SU-DHL-6 (cell line): ENCODE results near the gene TMC1.

Experiments used
- H2AFZ ChIP-seq: fragments of 200-600 bp; sonication (generic); 2 replicates; pipeline ENCODE4 v1.6.1; 2014; ENCODE audit warnings: low read depth, mild to moderate bottlenecking, moderate library complexity, mixed read lengths, antibody characterized with exemption, low read length; ENCODE audit not compliant: severe bottlenecking
- H3F3A ChIP-seq: fragments of 200-600 bp; shearing (Covaris generic); 2 replicates; pipeline ENCODE4 v1.6.0; 2016; ENCODE audit warnings: antibody characterized with exemption, mild to moderate bottlenecking; ENCODE audit not compliant: insufficient read depth
- H3K27ac ChIP-seq: fragments of 200-600 bp; sonication (generic); 2 replicates; pipeline ENCODE4 v1.5.1; 2016; ENCODE audit warnings: low read depth, mild to moderate bottlenecking, low read length, moderate library complexity, mixed read lengths
- H3K27me3 ChIP-seq: fragments of 200-600 bp; sonication (generic), shearing (Covaris generic); 2 replicates; pipeline ENCODE4 v1.6.0; 2014; ENCODE audit warnings: mild to moderate bottlenecking, low read length
- H3K36me3 ChIP-seq: fragments of 200-600 bp; sonication (generic); 2 replicates; pipeline ENCODE4 v1.6.1; 2014; ENCODE audit warnings: mild to moderate bottlenecking, low read length, mixed read lengths
- H3K4me2 ChIP-seq: fragments of 300-600, 200-600 bp; shearing (Covaris generic), sonication (generic); 2 replicates; pipeline ENCODE4 v1.6.0; 2014; ENCODE audit warnings: low read length, low read depth, mild to moderate bottlenecking; ENCODE audit not compliant: poor library complexity, severe bottlenecking
- H3K4me3 ChIP-seq: fragments of 200-600 bp; sonication (generic); 2 replicates; pipeline ENCODE4 v1.5.1; 2014; ENCODE audit warnings: antibody characterized with exemption, low read length, mild to moderate bottlenecking, mixed read lengths; ENCODE audit not compliant: insufficient read depth, poor library complexity, severe bottlenecking
- H3K79me2 ChIP-seq: fragments of 200-600 bp; sonication (generic); 2 replicates; pipeline ENCODE4 v1.6.1; 2014; ENCODE audit warnings: mild to moderate bottlenecking, low read length, moderate library complexity; ENCODE audit not compliant: insufficient read depth
- H3K9ac ChIP-seq: fragments of 200-600 bp; sonication (generic); 2 replicates; pipeline ENCODE4 v1.7.0; 2014; ENCODE audit warnings: mild to moderate bottlenecking, low read length
- H3K9me2 ChIP-seq: fragments of 200-600 bp; sonication (generic); replicated peaks from 2 replicates; pipeline ENCODE4 v1.6.1; 2014; ENCODE audit warnings: low read length; ENCODE audit not compliant: insufficient read depth
- H3K9me3 ChIP-seq: fragments of 200-600 bp; sonication (generic); 2 replicates; pipeline ENCODE4 v1.6.1; 2014; ENCODE audit warnings: low read length, mixed read lengths; ENCODE audit not compliant: insufficient read depth
- H4K20me1 ChIP-seq: fragments of 200-600 bp; sonication (generic); 2 replicates; pipeline ENCODE4 v1.6.1; 2014; ENCODE audit warnings: low read depth, mild to moderate bottlenecking, antibody characterized with exemption, low read length, moderate library complexity, mixed read lengths
- EZH2phosphoT487 ChIP-seq: fragments of 200-600 bp; sonication (generic), shearing (Covaris generic); conservative IDR thresholded peaks from 2 replicates; pipeline ENCODE4 v1.6.1; 2018; ENCODE audit warnings: mild to moderate bottlenecking, antibody characterized with exemption, low read length, moderate library complexity, mixed read lengths
- TF ChIP-seq, protein P1 (sequence below): fragments of 200-600 bp; sonication (generic); IDR thresholded peaks from one replicate; pipeline ENCODE4 v1.5.1; 2017; ENCODE audit warnings: antibody characterized with exemption, mild to moderate bottlenecking, low read length, moderate library complexity; ENCODE audit not compliant: insufficient read depth, poor library complexity, severe bottlenecking

The TMC1 gene

DNA sequence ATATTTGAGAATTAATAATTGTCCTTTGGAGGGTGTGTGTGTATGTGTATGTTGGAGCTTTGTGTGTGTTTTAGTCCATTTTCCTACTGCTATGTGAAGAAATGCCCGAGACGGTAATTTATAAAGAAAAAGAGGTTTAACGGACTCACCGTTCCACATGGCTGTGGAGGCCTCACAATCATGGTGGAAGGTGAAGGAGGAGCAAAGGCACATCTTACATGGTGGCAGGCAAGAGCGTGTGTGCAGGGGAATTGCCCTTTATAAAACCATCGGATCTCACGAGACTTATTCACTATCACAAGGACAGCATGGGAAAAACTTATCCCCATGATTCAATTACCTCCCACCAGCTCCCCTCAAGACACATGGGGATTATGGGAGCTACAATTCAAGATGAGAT is 44.1 kb downstream of the TMC1 start:
- no peaks in the 10 kb centered on the region for H4K20me1 ChIP-seq
- no peaks in the 10 kb centered on the region for H3K36me3 ChIP-seq
- no peaks in the 10 kb centered on the region for H3K27me3 ChIP-seq
- H3F3A ChIP-seq: no peaks in the 10 kb centered on the region
- H3K79me2 ChIP-seq: no peaks in the 10 kb centered on the region
- no peaks in the 10 kb centered on the region for H3K9me2 ChIP-seq
- H3K27ac ChIP-seq: no peak overlapping the region
- H3K4me2 ChIP-seq: no peak overlapping the region
- H2AFZ ChIP-seq: no peak overlapping the region
- no peak overlapping the region for H3K9ac ChIP-seq
- H3K9me3 ChIP-seq: no peaks in the 10 kb centered on the region
- H3K4me3 ChIP-seq: no peak overlapping the region
- TF ChIP-seq, protein P1, sequence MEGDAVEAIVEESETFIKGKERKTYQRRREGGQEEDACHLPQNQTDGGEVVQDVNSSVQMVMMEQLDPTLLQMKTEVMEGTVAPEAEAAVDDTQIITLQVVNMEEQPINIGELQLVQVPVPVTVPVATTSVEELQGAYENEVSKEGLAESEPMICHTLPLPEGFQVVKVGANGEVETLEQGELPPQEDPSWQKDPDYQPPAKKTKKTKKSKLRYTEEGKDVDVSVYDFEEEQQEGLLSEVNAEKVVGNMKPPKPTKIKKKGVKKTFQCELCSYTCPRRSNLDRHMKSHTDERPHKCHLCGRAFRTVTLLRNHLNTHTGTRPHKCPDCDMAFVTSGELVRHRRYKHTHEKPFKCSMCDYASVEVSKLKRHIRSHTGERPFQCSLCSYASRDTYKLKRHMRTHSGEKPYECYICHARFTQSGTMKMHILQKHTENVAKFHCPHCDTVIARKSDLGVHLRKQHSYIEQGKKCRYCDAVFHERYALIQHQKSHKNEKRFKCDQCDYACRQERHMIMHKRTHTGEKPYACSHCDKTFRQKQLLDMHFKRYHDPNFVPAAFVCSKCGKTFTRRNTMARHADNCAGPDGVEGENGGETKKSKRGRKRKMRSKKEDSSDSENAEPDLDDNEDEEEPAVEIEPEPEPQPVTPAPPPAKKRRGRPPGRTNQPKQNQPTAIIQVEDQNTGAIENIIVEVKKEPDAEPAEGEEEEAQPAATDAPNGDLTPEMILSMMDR: no peak
- no peak for TF ChIP-seq EZH2phosphoT487

DNA sequence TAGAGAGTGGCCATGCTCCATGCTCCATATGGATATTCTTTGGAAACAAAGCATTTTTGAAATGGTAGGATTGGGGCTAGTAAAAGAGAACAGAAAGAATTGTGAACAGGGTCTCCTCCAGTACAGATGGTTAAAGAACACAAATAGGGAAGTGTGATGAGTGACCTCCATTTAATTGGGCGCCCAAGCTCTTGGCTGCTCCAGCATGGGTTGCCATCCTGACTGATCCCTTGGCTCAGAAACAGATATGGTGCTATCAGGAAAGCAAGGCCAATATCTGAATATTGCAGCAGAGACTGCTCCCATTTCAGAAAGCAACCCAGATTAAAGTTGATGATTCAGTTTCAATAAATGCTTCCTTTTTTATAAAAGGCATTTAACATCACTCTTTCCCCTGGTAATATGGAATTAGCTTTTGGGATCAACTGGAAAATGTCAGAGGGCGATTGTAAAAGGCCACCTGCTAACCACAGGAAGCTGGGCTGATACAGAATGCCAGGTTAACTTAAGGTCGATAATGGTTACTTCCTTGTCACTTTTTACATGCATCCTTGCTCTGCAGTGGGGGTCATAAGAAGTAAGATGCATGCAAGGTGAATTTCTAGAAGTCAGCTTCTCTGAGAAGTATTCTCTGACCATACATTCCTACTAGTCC is 52.9 kb downstream of the TMC1 start:
- Histone ChIP-seq H3K79me2 (no peaks in the 10 kb centered on the region), H3F3A (no peaks in the 10 kb centered on the region), H2AFZ (no peak overlapping the region), H3K27ac (no peak overlapping the region), H3K36me3 (no peaks in the 10 kb centered on the region), H3K9me3 (no peaks in the 10 kb centered on the region), H4K20me1 (no peaks in the 10 kb centered on the region), H3K9me2 (no peaks in the 10 kb centered on the region), H3K27me3 (no peaks in the 10 kb centered on the region), H3K4me3 (no peak overlapping the region), H3K9ac (no peak overlapping the region), H3K4me2 (no peak overlapping the region)
- no peak for TF ChIP-seq EZH2phosphoT487
- TF ChIP-seq, protein P1: no peak

DNA sequence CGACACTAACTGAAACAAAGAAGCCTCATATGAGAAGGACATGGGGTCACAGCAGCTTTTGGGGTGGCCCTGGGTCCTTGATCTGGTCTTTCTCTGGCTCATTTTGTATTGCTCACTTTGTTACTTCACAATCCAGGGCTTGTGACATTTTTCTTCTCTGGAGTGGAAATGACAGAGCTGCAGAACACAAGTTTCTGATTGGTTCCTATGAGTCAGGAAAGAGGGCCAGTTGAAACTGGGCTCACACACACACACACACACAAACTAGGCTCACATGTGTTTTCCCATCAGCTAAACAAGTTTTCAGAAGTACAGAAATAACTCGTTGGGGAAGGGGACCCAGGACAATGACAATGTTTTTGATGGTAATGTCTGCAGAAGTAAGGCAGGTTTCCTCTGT is 54.3 kb downstream of the TMC1 start:
- H3K4me2 ChIP-seq: no peak overlapping the region
- TF ChIP-seq EZH2phosphoT487: no peak
- TF ChIP-seq, protein P1: no peak
- H3K9me2 ChIP-seq: no peaks in the 10 kb centered on the region
- H3K9ac ChIP-seq: no peak overlapping the region
- no peaks in the 10 kb centered on the region for H3F3A ChIP-seq
- no peaks in the 10 kb centered on the region for H3K9me3 ChIP-seq
- H3K4me3 ChIP-seq: no peak overlapping the region
- H3K79me2 ChIP-seq: no peaks in the 10 kb centered on the region
- H2AFZ ChIP-seq: no peak overlapping the region
- H3K36me3 ChIP-seq: no peaks in the 10 kb centered on the region
- no peaks in the 10 kb centered on the region for H3K27me3 ChIP-seq
- H4K20me1 ChIP-seq: no peaks in the 10 kb centered on the region
- no peak overlapping the region for H3K27ac ChIP-seq
